Osteocyte (in vitro differentiated cells): ENCODE results near the gene TAC4. TPM values are rescaled to one million over a fixed set of nuclear protein-coding genes. Genes with fewer than 3 reads are reported as not detected.

Source experiments
- DNase-seq: peaks from one replicate; pipeline ENCODE4 v3.0.0; 2021; ENCODE audit warnings: mixed read lengths; ENCODE audit not compliant: unreplicated experiment; ENCODE audit errors: extremely low spot score
- H3K27ac Mint-ChIP-seq: one replicate; pipeline ENCODE4 v1.8.0; 2021; ENCODE audit warnings: mild to moderate bottlenecking, mixed read lengths; ENCODE audit not compliant: unreplicated experiment
- H3K27me3 Mint-ChIP-seq: one replicate; pipeline ENCODE4 v1.8.0; 2021; ENCODE audit warnings: mixed read lengths; ENCODE audit not compliant: unreplicated experiment
- H3K36me3 Mint-ChIP-seq: one replicate; pipeline ENCODE4 v1.8.0; 2021; ENCODE audit warnings: mixed read lengths; ENCODE audit not compliant: unreplicated experiment
- H3K4me1 Mint-ChIP-seq: one replicate; pipeline ENCODE4 v1.8.0; 2021; ENCODE audit warnings: mixed read lengths; ENCODE audit not compliant: unreplicated experiment
- H3K4me3 Mint-ChIP-seq: one replicate; pipeline ENCODE4 v1.8.0; 2021; ENCODE audit warnings: mild to moderate bottlenecking, moderate library complexity, mixed read lengths; ENCODE audit not compliant: unreplicated experiment
- H3K9me3 Mint-ChIP-seq: one replicate; pipeline ENCODE4 v1.8.0; 2021; ENCODE audit warnings: mixed read lengths; ENCODE audit not compliant: unreplicated experiment
- total RNA-seq: library from RNA; stranded (reverse); gene quantifications from 2 replicates; pipeline ENCODE4 v1.2.1, GENCODE V29; 2021
- TF ChIP-seq, protein P1 (sequence below): fragments of 200-600 bp; sonication (generic); IDR thresholded peaks from 2 replicates; pipeline ENCODE4 v1.5.0; 2021; ENCODE audit warnings: antibody characterized with exemption, mild to moderate bottlenecking, moderate library complexity

Gene TAC4
- total RNA-seq, 1 donor from 2014 or later: not detected

- Mint-ChIP-seq H3K4me3 (no peak overlapping the region), H3K27me3 (no peaks in the 10 kb centered on the region), H3K4me1 (peaks cover 13% of the 10 kb centered on the region), H3K9me3 (no peaks in the 10 kb centered on the region), H3K27ac (no peak overlapping the region), H3K36me3 (peaks cover 4% of the 10 kb centered on the region)
- TF ChIP-seq, protein P1, sequence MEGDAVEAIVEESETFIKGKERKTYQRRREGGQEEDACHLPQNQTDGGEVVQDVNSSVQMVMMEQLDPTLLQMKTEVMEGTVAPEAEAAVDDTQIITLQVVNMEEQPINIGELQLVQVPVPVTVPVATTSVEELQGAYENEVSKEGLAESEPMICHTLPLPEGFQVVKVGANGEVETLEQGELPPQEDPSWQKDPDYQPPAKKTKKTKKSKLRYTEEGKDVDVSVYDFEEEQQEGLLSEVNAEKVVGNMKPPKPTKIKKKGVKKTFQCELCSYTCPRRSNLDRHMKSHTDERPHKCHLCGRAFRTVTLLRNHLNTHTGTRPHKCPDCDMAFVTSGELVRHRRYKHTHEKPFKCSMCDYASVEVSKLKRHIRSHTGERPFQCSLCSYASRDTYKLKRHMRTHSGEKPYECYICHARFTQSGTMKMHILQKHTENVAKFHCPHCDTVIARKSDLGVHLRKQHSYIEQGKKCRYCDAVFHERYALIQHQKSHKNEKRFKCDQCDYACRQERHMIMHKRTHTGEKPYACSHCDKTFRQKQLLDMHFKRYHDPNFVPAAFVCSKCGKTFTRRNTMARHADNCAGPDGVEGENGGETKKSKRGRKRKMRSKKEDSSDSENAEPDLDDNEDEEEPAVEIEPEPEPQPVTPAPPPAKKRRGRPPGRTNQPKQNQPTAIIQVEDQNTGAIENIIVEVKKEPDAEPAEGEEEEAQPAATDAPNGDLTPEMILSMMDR: no peak
- no peak for DNase-seq
Observed at GRCh38 chr17:49846938-49847712, 744 bp downstream of the TAC4 start.

GRCh38 chr17:49845321-49845720 lies 2.5 kb downstream of the TAC4 start:
- H3K27ac Mint-ChIP-seq: no peak overlapping the region
- TF ChIP-seq, protein P1: no peak
- DNase-seq: no peak

GRCh38 chr17:49843774-49844350 lies 4.0 kb downstream of the TAC4 start:
- Mint-ChIP-seq H3K27ac (no peak overlapping the region), H3K4me1 (peaks cover 5% of the 10 kb centered on the region), H3K36me3 (peaks cover 4% of the 10 kb centered on the region), H3K9me3 (no peaks in the 10 kb centered on the region), H3K27me3 (no peaks in the 10 kb centered on the region), H3K4me3 (no peak overlapping the region)
- TF ChIP-seq, protein P1: peak; percentile 28
- no peak for DNase-seq

More at GRCh38 chr17:49845321-49845720, 2.5 kb downstream of the TAC4 start:
- Mint-ChIP-seq H3K4me3 (no peak overlapping the region), H3K4me1 (peaks cover 5% of the 10 kb centered on the region), H3K36me3 (peaks cover 4% of the 10 kb centered on the region), H3K9me3 (no peaks in the 10 kb centered on the region), H3K27me3 (no peaks in the 10 kb centered on the region)

DNA sequence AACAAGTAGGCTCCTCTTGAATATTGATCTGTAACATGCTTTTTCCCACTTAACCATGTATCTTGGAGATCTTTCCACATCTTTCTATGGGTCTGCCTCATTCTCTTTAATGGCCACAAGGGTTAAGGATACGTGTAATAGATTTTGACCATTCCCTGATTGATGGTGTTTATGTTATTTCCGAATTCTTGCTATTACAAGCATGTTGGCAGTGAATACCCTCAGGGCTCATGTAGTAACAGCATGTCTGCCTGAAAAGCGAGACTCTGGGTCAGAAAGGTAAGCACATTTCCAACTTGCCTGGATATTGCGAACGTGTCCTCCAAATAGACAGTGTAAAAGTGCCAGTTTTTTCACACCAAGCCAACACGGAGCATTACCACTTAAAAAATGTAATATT lies 5.0 kb downstream of the TAC4 start:
- Mint-ChIP-seq H3K36me3 (peaks cover 4% of the 10 kb centered on the region), H3K27ac (no peak overlapping the region), H3K9me3 (no peaks in the 10 kb centered on the region), H3K4me3 (no peak overlapping the region), H3K27me3 (no peaks in the 10 kb centered on the region), H3K4me1 (peaks cover 5% of the 10 kb centered on the region)
- no peak for DNase-seq
- TF ChIP-seq, protein P1: no peak

DNA sequence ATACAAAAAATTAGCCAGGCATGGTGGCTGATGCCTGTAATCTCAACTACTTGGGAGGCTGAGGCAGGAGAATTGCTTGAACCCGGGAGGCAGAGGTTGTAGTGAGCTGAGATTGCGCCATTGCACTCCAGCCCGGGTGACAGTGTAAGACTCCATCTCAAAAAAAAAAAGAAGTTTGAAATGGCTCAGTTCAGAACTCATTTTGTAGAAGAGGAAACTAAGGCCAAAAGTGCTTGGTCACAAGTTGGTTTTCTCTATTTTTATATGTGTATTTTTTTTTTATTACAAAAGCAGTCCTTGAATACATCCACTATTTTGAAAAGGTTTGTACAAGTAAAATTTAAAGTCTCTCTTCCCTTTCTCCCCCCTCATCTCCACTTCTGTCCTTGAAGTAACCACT lies 5.5 kb downstream of the TAC4 start:
- Mint-ChIP-seq H3K27ac (no peak overlapping the region), H3K4me3 (no peak overlapping the region), H3K36me3 (peaks cover 4% of the 10 kb centered on the region), H3K27me3 (no peaks in the 10 kb centered on the region), H3K9me3 (no peaks in the 10 kb centered on the region), H3K4me1 (peaks cover 5% of the 10 kb centered on the region)
- TF ChIP-seq, protein P1: no peak
- DNase-seq: no peak
